WTC11 (cell line): ENCODE measurements around the gene RTN4RL1. TPM values are rescaled to one million over a fixed set of nuclear protein-coding genes. Genes with fewer than 3 reads are reported as not detected.

Experiments used
- ATAC-seq: fragments of 200-7000 bp; cut with Tn5 transposase; 2 replicates; pipeline ENCODE4 v1.10.0; 2021; ENCODE audit warnings: mild to moderate bottlenecking, moderate library complexity
- CTCF ChIA-PET: fragments of 300-600 bp; sonication (Branson Sonifier 250); formaldehyde crosslinking; loops from one replicate; lab custom pipeline; 2021; ENCODE audit warnings: antibody characterized with exemption; lab: Charles Lee
- POLR2A ChIA-PET: fragments of 350-600 bp; sonication (Branson Sonifier 250); formaldehyde crosslinking; loops from one replicate; lab custom pipeline; 2021; ENCODE audit warnings: antibody characterized with exemption; lab: Charles Lee
- DNase-seq: peaks from one replicate; pipeline ENCODE4 v3.0.0; 2021; ENCODE audit warnings: low spot score
- H3K27ac Mint-ChIP-seq: 2 replicates; pipeline ENCODE4 v1.8.0; 2021; ENCODE audit warnings: mixed read lengths
- H3K27me3 Mint-ChIP-seq: 2 replicates; pipeline ENCODE4 v1.8.0; 2021; ENCODE audit warnings: low read depth, mild to moderate bottlenecking, moderate library complexity, mixed read lengths
- H3K36me3 Mint-ChIP-seq: 2 replicates; pipeline ENCODE4 v1.8.0; 2021; ENCODE audit warnings: mixed read lengths
- H3K4me1 Mint-ChIP-seq: 2 replicates; pipeline ENCODE4 v1.8.0; 2022; ENCODE audit warnings: mixed read lengths
- H3K4me3 Mint-ChIP-seq: 2 replicates; pipeline ENCODE4 v1.8.0; 2021; ENCODE audit warnings: mild to moderate bottlenecking, moderate library complexity, mixed read lengths
- H3K9me3 Mint-ChIP-seq: 2 replicates; pipeline ENCODE4 v1.8.0; 2021; ENCODE audit warnings: mixed read lengths
- CBFB ChIP-seq: sonication (generic); formaldehyde crosslinking; IDR thresholded peaks from 2 replicates; pipeline ENCODE4 v1.8.1; 2022; ENCODE audit warnings: mild to moderate bottlenecking, low read depth, missing genetic modification reagents
- CDX4 ChIP-seq: fragments of 250-450 bp; sonication (Bioruptor Pico); IDR thresholded peaks from 2 replicates; pipeline ENCODE4 v1.9.0; 2021; ENCODE audit warnings: moderate library complexity, mild to moderate bottlenecking, inconsistent platforms, borderline replicate concordance
- CTCF ChIP-seq: fragments of 200-600 bp; IDR thresholded peaks from 2 replicates; pipeline ENCODE4 v1.8.0; 2022; ENCODE audit warnings: antibody characterized with exemption
- ELF4 ChIP-seq: sonication (generic); formaldehyde crosslinking; IDR thresholded peaks from 2 replicates; pipeline ENCODE4 v1.8.1; 2022; ENCODE audit warnings: low read depth, mild to moderate bottlenecking, moderate library complexity, missing genetic modification reagents
- FOXP4 ChIP-seq: sonication (generic); formaldehyde crosslinking; IDR thresholded peaks from 2 replicates; pipeline ENCODE4 v1.8.0; 2022; ENCODE audit warnings: mild to moderate bottlenecking, missing genetic modification reagents
- GTF2I ChIP-seq: fragments of 250-450 bp; sonication (Bioruptor Pico); conservative IDR thresholded peaks from 2 replicates; pipeline ENCODE4 v1.4.0; 2021; ENCODE audit warnings: mild to moderate bottlenecking
- HMGA2 ChIP-seq: fragments of 250-450 bp; sonication (Bioruptor Pico); IDR thresholded peaks from 2 replicates; pipeline ENCODE4 v1.4.0; 2021; ENCODE audit warnings: mild to moderate bottlenecking, moderate library complexity
- HMGXB4 ChIP-seq: sonication (generic); formaldehyde crosslinking; IDR thresholded peaks from 2 replicates; pipeline ENCODE4 v1.8.1; 2023; ENCODE audit warnings: mild to moderate bottlenecking, moderate library complexity, missing genetic modification reagents
- KAT7 ChIP-seq: sonication (generic); formaldehyde crosslinking; IDR thresholded peaks from 2 replicates; pipeline ENCODE4 v1.8.1; 2023; ENCODE audit warnings: missing genetic modification reagents, mild to moderate bottlenecking, borderline replicate concordance
- MLX ChIP-seq: sonication (generic); formaldehyde crosslinking; IDR thresholded peaks from 2 replicates; pipeline ENCODE4 v1.8.1; 2023; ENCODE audit warnings: mild to moderate bottlenecking, missing genetic modification reagents, moderate library complexity
- NFE2L1 ChIP-seq: sonication (generic); formaldehyde crosslinking; IDR thresholded peaks from 2 replicates; pipeline ENCODE4 v1.8.1; 2023; ENCODE audit warnings: missing genetic modification reagents
- RELA ChIP-seq: sonication (generic); formaldehyde crosslinking; IDR thresholded peaks from 2 replicates; pipeline ENCODE4 v1.8.1; 2022; ENCODE audit warnings: missing genetic modification reagents, mild to moderate bottlenecking, borderline replicate concordance
- RORB ChIP-seq: fragments of 250-450 bp; sonication (Bioruptor Pico); IDR thresholded peaks from 2 replicates; pipeline ENCODE4 v1.9.0; 2021; ENCODE audit warnings: mild to moderate bottlenecking
- ZNF317 ChIP-seq: sonication (generic); formaldehyde crosslinking; IDR thresholded peaks from 2 replicates; pipeline ENCODE4 v1.8.1; 2023; ENCODE audit warnings: low read depth, mild to moderate bottlenecking, moderate library complexity, missing genetic modification reagents, borderline replicate concordance
- ZNF532 ChIP-seq: fragments of 250-450 bp; sonication (Bioruptor Pico); IDR thresholded peaks from 2 replicates; pipeline ENCODE4 v1.9.0; 2021; ENCODE audit warnings: mild to moderate bottlenecking, borderline replicate concordance
- total RNA-seq: library from RNA; stranded (reverse); gene quantifications from 3 replicates; pipeline ENCODE4 v1.2.3, GENCODE V29; 2021

Gene RTN4RL1
- total RNA-seq, 1 experiment from 2014 or later = 0.72 TPM

- TF ChIP-seq RELA (CRISPR knock-in tag) (no peak), ZNF532 (CRISPR knock-in tag) (no peak), HMGA2 (CRISPR knock-in tag) (no peak), NFE2L1 (CRISPR knock-in tag) (no peak), ELF4 (CRISPR knock-in tag) (no peak), CBFB (CRISPR knock-in tag) (no peak)
Measured at GRCh38 chr17:1945621-1946020, 79.5 kb downstream of the RTN4RL1 start (continued).

GRCh38 chr17:1943436-1943831, 81.7 kb downstream of the RTN4RL1 start:
- Mint-ChIP-seq H3K27me3 (no peaks in the 10 kb centered on the region), H3K36me3 (no peaks in the 10 kb centered on the region), H3K4me1 (no peaks in the 10 kb centered on the region), H3K27ac (0 out of 2 replicates have a peak overlapping the region, but pooled peaks have one; percentile 27), H3K9me3 (no peaks in the 10 kb centered on the region), H3K4me3 (no peak overlapping the region)
- CTCF ChIA-PET = interaction anchor here (1.2 to 1.5 kb wide), 4 partner anchors 11 to 302 kb away, joined by 3 to 5 read pairs (median 4); partner anchors contain the start of gene HIC1
- no peak for DNase-seq
- ATAC-seq = no peak
- POLR2A ChIA-PET = no interaction called here
- TF ChIP-seq CTCF (no peak), HMGXB4 (CRISPR knock-in tag) (no peak), CDX4 (CRISPR knock-in tag) (no peak), ZNF317 (CRISPR knock-in tag) (no peak), MLX (CRISPR knock-in tag) (no peak), RORB (no peak), KAT7 (CRISPR knock-in tag) (no peak), GTF2I (CRISPR knock-in tag) (no peak), RELA (CRISPR knock-in tag) (no peak), FOXP4 (CRISPR knock-in tag) (no peak)
